B cell (primary cell): ENCODE data around the gene ABCA2. TPM values are rescaled to one million over a fixed set of nuclear protein-coding genes. Genes with fewer than 3 reads are reported as not detected.
A peak's percentile ranks its signal among the peaks of the same experiment; 100 is the strongest.

Source experiments
- ATAC-seq: fragments of 200-7000 bp; cut with Tn5 transposase; one replicate; pipeline ENCODE4 v1.10.0; 2021; ENCODE audit warnings: low read depth, mild to moderate bottlenecking, moderate number of reproducible peaks, moderate library complexity
- CTCF ChIA-PET: fragments of 350-600 bp; sonication (Branson Sonifier 250); formaldehyde crosslinking; loops from one replicate; lab custom pipeline; 2021; ENCODE audit warnings: antibody characterized with exemption, inconsistent platforms; lab: Charles Lee
- POLR2A ChIA-PET: fragments of 350-600 bp; sonication (Branson Sonifier 250); formaldehyde crosslinking; loops from one replicate; lab custom pipeline; 2021; ENCODE audit warnings: antibody characterized with exemption; lab: Charles Lee
- DNase-seq: peaks from one replicate; pipeline ENCODE4 v3.0.0; 2013
- H2AFZ ChIP-seq: 2 replicates; pipeline ENCODE4 v1.6.1; 2012; ENCODE audit warnings: mild to moderate bottlenecking, low read depth, low read length; ENCODE audit not compliant: insufficient read depth, poor library complexity, severe bottlenecking
- H3K27ac ChIP-seq, 2 donors: 1 replicate in 1 of 2; 2 replicates in 1 of 2; pipeline ENCODE4 v1.5.1; 2012 to 2013; ENCODE audit warnings: low read length in 2 of 2, mild to moderate bottlenecking in 2 of 2, moderate library complexity in 1 of 2
- H3K27me3 ChIP-seq, 4 experiments: fragments of 200-600 bp in 1 of 4; sonication (generic) in 1 of 4; replicated peaks in 1 of 4; 1 replicate in 2 of 4; 2 replicates in 2 of 4; pipeline versions ENCODE4 v1.6.1 to v1.7.0; 2013 to 2016; ENCODE audit warnings: low read length in 3 of 4, mild to moderate bottlenecking in 2 of 4, mixed read lengths in 1 of 4, moderate library complexity in 1 of 4; ENCODE audit not compliant: insufficient read depth in 4 of 4, control insufficient read depth in 3 of 4; ENCODE audit errors: control extremely low read depth in 1 of 4
- H3K36me3 ChIP-seq, 2 experiments: replicated peaks in 1 of 2; 1 replicate in 1 of 2; 2 replicates in 1 of 2; pipeline versions ENCODE4 v1.6.1 to v1.7.1; 2013; ENCODE audit warnings: low read length in 1 of 2; ENCODE audit not compliant: insufficient read depth in 2 of 2, control insufficient read depth in 1 of 2; ENCODE audit errors: control extremely low read depth in 1 of 2, extremely low read depth in 1 of 2
- H3K4me1 ChIP-seq, 2 donors: fragments of 200-600 bp in 1 of 2; sonication (generic) in 1 of 2; 1 replicate in 1 of 2; 2 replicates in 1 of 2; pipeline versions ENCODE4 v1.5.1 to v1.6.1; 2013 to 2017; ENCODE audit warnings: low read length in 2 of 2; ENCODE audit not compliant: control insufficient read depth in 2 of 2, insufficient read depth in 2 of 2
- H3K4me2 ChIP-seq: replicated peaks from 2 replicates; pipeline ENCODE3; 2012; ENCODE audit warnings: mild to moderate bottlenecking, low read depth, low read length; ENCODE audit not compliant: poor library complexity, severe bottlenecking
- H3K4me3 ChIP-seq, 5 experiments: fragments of 200-600 bp in 1 of 5; sonication (generic) in 1 of 5; 1 replicate in 3 of 5; 2 replicates in 2 of 5; pipeline versions ENCODE4 v1.5.1 to v1.7.0; 2011 to 2016; ENCODE audit warnings: low read length in 4 of 5, mild to moderate bottlenecking in 4 of 5, low read depth in 2 of 5, control low read depth in 1 of 5, moderate library complexity in 1 of 5; ENCODE audit not compliant: insufficient read depth in 1 of 5; ENCODE audit errors: control extremely low read depth in 1 of 5, extremely low read depth in 1 of 5
- H3K79me2 ChIP-seq: fragments of 200-600 bp; sonication (generic); one replicate; pipeline ENCODE4 v1.6.0; 2016; ENCODE audit warnings: low read length; ENCODE audit not compliant: control insufficient read depth, insufficient read depth
- H3K9ac ChIP-seq: fragments of 200-600 bp; sonication (generic); 2 replicates; pipeline ENCODE4 v1.6.1; 2017; ENCODE audit warnings: mild to moderate bottlenecking, low read length, moderate library complexity
- H3K9me3 ChIP-seq, 3 donors: one replicate each; pipeline versions ENCODE4 v1.6.1 to v1.7.1; 2013; ENCODE audit warnings: low read length in 2 of 3; ENCODE audit not compliant: control insufficient read depth in 2 of 3, insufficient read depth in 1 of 3; ENCODE audit errors: control extremely low read depth in 1 of 3
- H4K20me1 ChIP-seq: 2 replicates; pipeline ENCODE4 v1.6.0; 2012; ENCODE audit warnings: mild to moderate bottlenecking, low read length; ENCODE audit not compliant: insufficient read depth, control insufficient read depth, poor library complexity, severe bottlenecking
- H3K27ac Mint-ChIP-seq: one replicate; pipeline ENCODE4 v1.8.0; 2021; ENCODE audit warnings: mixed read lengths
- H3K27me3 Mint-ChIP-seq: one replicate; pipeline ENCODE4 v1.8.0; 2021; ENCODE audit warnings: mixed read lengths
- H3K4me1 Mint-ChIP-seq: one replicate; pipeline ENCODE4 v1.8.0; 2021; ENCODE audit warnings: mixed read lengths
- H3K4me3 Mint-ChIP-seq: one replicate; pipeline ENCODE4 v1.8.0; 2021; ENCODE audit warnings: mixed read lengths
- H3K9me3 Mint-ChIP-seq: one replicate; pipeline ENCODE4 v1.8.0; 2022; ENCODE audit warnings: mixed read lengths; ENCODE audit not compliant: insufficient read depth
- EZH2 ChIP-seq: IDR thresholded peaks from 2 replicates; pipeline ENCODE4 v1.6.1; 2012; ENCODE audit warnings: borderline replicate concordance, low read depth, mild to moderate bottlenecking, moderate library complexity, low read length; ENCODE audit not compliant: insufficient read depth, poor library complexity, severe bottlenecking
- WGBS: methylation state at CpG from one replicate; pipeline ENCODE4 v1.1.5; 2013; ENCODE audit warnings: missing lambda C conversion rate; ENCODE audit not compliant: insufficient coverage; 5-methylcytosine and 5-hydroxymethylcytosine counted together
- intact Hi-C: fragments of 100-400 bp; cut with micrococcal nuclease; formaldehyde crosslinking; loops from one replicate; pipeline ENCODE4 v1.10.0; 2022
- polyA plus RNA-seq: library from polyadenylated mRNA; depleted of rRNA; stranded (reverse); fragments of >200 nt; gene quantifications from 2 replicates; pipeline ENCODE4 v1.2.3, GENCODE V29; 2012
- total RNA-seq, 2 donors: library from RNA; stranded (reverse); fragments of 120-200 nt in 1 of 2; gene quantifications; 1 replicate in 1 of 2; 2 replicates in 1 of 2; pipeline versions ENCODE4 v1.2.3 to v1.2.4, GENCODE V29; 2013 to 2022
- TF ChIP-seq, protein P1 (sequence below): fragments of 200-600 bp; IDR thresholded peaks from one replicate; pipeline ENCODE4 v1.8.0; 2022; ENCODE audit warnings: antibody characterized with exemption, mild to moderate bottlenecking

Gene ABCA2
- total and polyA plus RNA-seq, 2 donors (not counting 1 experiment from before 2014, with no cell fraction given): 30.7 to 61.1 TPM

GRCh38 chr9:137044502-137045177 lies 16.6 kb upstream of the ABCA2 start:
- intact Hi-C loops: no loop called here
- CTCF ChIA-PET: interaction anchor here (1.0 to 2.4 kb wide), 6 partner anchors 8 to 23 kb away, joined by 3 to 12 read pairs (median 6); partner anchors contain the start of gene ABCA2
- Histone ChIP-seq H3K4me1 (peaks cover 24 to 42% of the 10 kb centered on the region in 2 donors), H3K9ac (no peak overlapping the region), H3K4me2 (peak overlapping the region; percentile 85), H4K20me1 (peaks cover 5% of the 10 kb centered on the region), H3K9me3 (peaks cover 0 to 37% (median 0%) of the 10 kb centered on the region in 3 donors), H3K27ac (no peak overlapping the region), H3K36me3 (no peaks in the 10 kb centered on the region), H3K4me3 (no peak overlapping the region), H2AFZ (no peak overlapping the region), H3K79me2 (no peaks in the 10 kb centered on the region), H3K27me3 (peaks cover 0 to 70% (median 43%) of the 10 kb centered on the region in 4 experiments)
- DNase-seq (no peak), ATAC-seq (no peak)
- POLR2A ChIA-PET: interaction anchor here (0.6 kb wide), 1 partner anchor 27 kb away, joined by 4 read pairs; no protein-coding TSS in a partner anchor
- no peak overlapping the region for H3K27ac Mint-ChIP-seq
- peaks cover 10% of the 10 kb centered on the region for H3K4me1 Mint-ChIP-seq
- WGBS: 7% methylated on average over 16 of the region's 18 CpGs
- TF ChIP-seq, protein P1, sequence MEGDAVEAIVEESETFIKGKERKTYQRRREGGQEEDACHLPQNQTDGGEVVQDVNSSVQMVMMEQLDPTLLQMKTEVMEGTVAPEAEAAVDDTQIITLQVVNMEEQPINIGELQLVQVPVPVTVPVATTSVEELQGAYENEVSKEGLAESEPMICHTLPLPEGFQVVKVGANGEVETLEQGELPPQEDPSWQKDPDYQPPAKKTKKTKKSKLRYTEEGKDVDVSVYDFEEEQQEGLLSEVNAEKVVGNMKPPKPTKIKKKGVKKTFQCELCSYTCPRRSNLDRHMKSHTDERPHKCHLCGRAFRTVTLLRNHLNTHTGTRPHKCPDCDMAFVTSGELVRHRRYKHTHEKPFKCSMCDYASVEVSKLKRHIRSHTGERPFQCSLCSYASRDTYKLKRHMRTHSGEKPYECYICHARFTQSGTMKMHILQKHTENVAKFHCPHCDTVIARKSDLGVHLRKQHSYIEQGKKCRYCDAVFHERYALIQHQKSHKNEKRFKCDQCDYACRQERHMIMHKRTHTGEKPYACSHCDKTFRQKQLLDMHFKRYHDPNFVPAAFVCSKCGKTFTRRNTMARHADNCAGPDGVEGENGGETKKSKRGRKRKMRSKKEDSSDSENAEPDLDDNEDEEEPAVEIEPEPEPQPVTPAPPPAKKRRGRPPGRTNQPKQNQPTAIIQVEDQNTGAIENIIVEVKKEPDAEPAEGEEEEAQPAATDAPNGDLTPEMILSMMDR: no peak
- TF ChIP-seq EZH2: no peak
- peaks cover 12% of the 10 kb centered on the region for H3K27me3 Mint-ChIP-seq
- H3K4me3 Mint-ChIP-seq: peak overlapping the region; percentile 41
- H3K9me3 Mint-ChIP-seq: no peaks in the 10 kb centered on the region

- H3K27ac ChIP-seq: no peak overlapping the region
- Mint-ChIP-seq H3K27ac (no peak overlapping the region), H3K27me3 (peaks cover 9% of the 10 kb centered on the region), H3K9me3 (no peaks in the 10 kb centered on the region), H3K4me1 (peaks cover 10% of the 10 kb centered on the region), H3K4me3 (no peak overlapping the region)
- peaks cover 0 to 37% (median 0%) of the 10 kb centered on the region in 3 donors for H3K9me3 ChIP-seq
- DNase-seq: no peak
- H3K9ac ChIP-seq: no peak overlapping the region
- 61% methylated on average over 12 of the region's 12 CpGs for WGBS
- no peak for ATAC-seq
- H3K4me3 ChIP-seq: no peak overlapping the region
- H3K79me2 ChIP-seq: no peaks in the 10 kb centered on the region
- peaks cover 5% of the 10 kb centered on the region for H4K20me1 ChIP-seq
- ChIA-PET POLR2A (no interaction called here), CTCF (interaction anchor here (1.0 to 2.4 kb wide), 5 partner anchors 9 to 27 kb away, joined by 3 to 12 read pairs (median 7); partner anchors contain the start of gene ABCA2)
- peaks cover 0 to 64% (median 40%) of the 10 kb centered on the region in 4 experiments for H3K27me3 ChIP-seq
- intact Hi-C loops: no loop called here
- H3K4me1 ChIP-seq: peaks cover 24 to 42% of the 10 kb centered on the region in 2 donors
- H2AFZ ChIP-seq: no peak overlapping the region
- H3K36me3 ChIP-seq: no peaks in the 10 kb centered on the region
- peak overlapping the region; percentile 85 for H3K4me2 ChIP-seq
- TF ChIP-seq, protein P1: no peak
- no peak for TF ChIP-seq EZH2
Observed at GRCh38 chr9:137044037-137044436, 16.0 kb upstream of the ABCA2 start.
